ENCODE measurements around the gene LIMCH1.

DNA sequence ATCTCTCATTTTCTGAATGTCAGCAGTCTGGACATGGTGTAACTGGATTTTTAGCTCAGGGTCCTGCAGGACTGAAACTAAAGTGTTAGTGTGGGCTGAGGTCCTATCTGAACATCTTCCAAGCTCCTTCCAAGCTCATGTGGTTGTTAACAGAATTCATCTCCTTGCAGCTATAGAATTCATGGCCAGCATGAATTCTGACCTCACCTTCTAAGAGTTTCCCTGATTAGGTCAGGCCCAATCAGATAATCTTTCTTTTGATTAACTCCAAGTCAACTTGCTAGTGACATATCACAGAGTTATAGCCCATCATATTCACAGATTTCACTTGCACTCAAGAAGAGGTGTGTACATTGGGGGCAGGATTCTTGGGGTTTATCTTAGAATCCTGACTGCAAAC, 59.5 kb downstream of the LIMCH1 start:
- TF ChIP-seq SIN3A (IDR thresholded peaks at IDR 0.05; ENCODE audit: borderline replicate concordance, insufficient read depth, low read length) = no peak
- TF ChIP-seq, protein P1, sequence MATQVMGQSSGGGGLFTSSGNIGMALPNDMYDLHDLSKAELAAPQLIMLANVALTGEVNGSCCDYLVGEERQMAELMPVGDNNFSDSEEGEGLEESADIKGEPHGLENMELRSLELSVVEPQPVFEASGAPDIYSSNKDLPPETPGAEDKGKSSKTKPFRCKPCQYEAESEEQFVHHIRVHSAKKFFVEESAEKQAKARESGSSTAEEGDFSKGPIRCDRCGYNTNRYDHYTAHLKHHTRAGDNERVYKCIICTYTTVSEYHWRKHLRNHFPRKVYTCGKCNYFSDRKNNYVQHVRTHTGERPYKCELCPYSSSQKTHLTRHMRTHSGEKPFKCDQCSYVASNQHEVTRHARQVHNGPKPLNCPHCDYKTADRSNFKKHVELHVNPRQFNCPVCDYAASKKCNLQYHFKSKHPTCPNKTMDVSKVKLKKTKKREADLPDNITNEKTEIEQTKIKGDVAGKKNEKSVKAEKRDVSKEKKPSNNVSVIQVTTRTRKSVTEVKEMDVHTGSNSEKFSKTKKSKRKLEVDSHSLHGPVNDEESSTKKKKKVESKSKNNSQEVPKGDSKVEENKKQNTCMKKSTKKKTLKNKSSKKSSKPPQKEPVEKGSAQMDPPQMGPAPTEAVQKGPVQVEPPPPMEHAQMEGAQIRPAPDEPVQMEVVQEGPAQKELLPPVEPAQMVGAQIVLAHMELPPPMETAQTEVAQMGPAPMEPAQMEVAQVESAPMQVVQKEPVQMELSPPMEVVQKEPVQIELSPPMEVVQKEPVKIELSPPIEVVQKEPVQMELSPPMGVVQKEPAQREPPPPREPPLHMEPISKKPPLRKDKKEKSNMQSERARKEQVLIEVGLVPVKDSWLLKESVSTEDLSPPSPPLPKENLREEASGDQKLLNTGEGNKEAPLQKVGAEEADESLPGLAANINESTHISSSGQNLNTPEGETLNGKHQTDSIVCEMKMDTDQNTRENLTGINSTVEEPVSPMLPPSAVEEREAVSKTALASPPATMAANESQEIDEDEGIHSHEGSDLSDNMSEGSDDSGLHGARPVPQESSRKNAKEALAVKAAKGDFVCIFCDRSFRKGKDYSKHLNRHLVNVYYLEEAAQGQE (IDR thresholded peaks at IDR 0.05; ENCODE audit: insufficient read depth in 1 of 2, low read depth in 2 of 2, low read length in 2 of 2) = no peak

Measured in PFSK-1 (cell line).